GM12865 (cell line): ENCODE measurements around the gene BRD1.

ENCODE experiments used
- DNase-seq: peaks from one replicate; pipeline ENCODE4 v3.0.0; 2010; ENCODE audit warnings: low read depth
- H3K4me3 ChIP-seq: 2 replicates; pipeline ENCODE4 v1.5.1; 2011; ENCODE audit warnings: mild to moderate bottlenecking, low read depth, low read length, control low read depth
- TF ChIP-seq, protein P1 (sequence below): IDR thresholded peaks from 2 replicates; pipeline ENCODE4 v1.5.1; 2011; ENCODE audit warnings: low read length, control low read depth, low read depth, inconsistent platforms; ENCODE audit not compliant: insufficient read depth; ENCODE audit errors: missing control alignments

The BRD1 gene

DNA sequence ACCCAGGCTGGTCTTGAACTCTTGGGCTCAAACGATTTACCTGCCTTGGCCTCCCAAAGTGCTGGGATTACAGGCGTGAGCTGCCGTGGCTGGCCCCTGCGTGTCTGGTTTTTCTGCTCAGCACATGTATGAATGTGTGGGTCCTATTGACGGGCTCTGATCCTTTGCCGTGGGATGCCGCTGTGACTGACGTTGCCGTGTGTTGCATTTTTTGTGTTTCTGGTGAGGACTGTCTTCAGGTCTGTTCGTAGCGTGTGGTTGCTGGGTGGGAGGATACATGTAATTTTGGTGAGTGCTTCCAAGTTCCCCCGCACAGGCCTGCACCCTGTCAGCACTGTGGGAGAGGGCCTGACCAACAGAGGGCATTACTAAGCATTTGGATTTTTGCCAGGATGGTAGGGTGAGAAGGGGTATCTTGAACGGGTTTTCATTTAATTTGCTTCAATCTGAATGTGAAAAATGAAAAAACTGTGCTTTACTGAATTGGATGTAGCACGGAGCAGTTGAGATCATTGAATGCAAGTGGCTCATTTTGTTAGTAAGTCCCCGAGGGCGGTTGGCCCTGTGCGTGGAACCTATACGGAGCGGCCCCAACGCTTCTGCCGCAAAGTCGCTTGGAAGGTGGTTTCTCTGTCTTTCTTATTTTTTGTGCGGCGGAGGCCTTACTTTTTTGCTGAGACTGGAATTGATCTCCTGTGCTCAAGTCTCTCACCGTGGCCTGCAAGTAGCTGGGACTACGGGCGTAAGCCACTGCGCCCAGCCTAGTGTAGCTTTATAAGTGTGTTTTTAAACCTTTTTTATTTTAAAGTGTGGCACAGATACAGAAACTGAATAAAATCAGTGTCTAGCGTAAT, 34.2 kb upstream of the BRD1 start:
- DNase-seq: no peak
- H3K4me3 ChIP-seq: no peak overlapping the region
- TF ChIP-seq, protein P1, sequence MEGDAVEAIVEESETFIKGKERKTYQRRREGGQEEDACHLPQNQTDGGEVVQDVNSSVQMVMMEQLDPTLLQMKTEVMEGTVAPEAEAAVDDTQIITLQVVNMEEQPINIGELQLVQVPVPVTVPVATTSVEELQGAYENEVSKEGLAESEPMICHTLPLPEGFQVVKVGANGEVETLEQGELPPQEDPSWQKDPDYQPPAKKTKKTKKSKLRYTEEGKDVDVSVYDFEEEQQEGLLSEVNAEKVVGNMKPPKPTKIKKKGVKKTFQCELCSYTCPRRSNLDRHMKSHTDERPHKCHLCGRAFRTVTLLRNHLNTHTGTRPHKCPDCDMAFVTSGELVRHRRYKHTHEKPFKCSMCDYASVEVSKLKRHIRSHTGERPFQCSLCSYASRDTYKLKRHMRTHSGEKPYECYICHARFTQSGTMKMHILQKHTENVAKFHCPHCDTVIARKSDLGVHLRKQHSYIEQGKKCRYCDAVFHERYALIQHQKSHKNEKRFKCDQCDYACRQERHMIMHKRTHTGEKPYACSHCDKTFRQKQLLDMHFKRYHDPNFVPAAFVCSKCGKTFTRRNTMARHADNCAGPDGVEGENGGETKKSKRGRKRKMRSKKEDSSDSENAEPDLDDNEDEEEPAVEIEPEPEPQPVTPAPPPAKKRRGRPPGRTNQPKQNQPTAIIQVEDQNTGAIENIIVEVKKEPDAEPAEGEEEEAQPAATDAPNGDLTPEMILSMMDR: no peak

DNA sequence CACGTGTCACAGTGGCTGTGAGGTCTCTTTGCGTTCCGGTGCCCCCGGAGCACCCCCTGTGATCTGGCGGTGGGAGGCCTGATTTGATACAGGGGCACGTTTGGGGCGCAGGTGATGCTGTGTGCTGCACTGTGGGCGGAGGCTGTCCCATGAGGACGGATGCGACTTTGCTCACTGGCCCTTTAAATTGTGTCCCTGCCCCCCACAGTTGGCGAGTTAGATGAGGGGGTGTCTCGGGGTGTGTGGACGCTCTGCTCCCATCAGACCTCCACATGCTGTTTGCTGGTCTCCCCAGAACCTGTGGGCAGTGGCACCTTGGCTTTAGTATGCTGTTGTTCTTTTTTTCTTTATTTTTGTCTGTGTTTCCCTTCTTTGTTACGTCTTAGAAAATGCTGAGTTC, 31.2 kb upstream of the BRD1 start:
- TF ChIP-seq, protein P1: no peak
- no peak for DNase-seq
- H3K4me3 ChIP-seq: no peak overlapping the region

DNA sequence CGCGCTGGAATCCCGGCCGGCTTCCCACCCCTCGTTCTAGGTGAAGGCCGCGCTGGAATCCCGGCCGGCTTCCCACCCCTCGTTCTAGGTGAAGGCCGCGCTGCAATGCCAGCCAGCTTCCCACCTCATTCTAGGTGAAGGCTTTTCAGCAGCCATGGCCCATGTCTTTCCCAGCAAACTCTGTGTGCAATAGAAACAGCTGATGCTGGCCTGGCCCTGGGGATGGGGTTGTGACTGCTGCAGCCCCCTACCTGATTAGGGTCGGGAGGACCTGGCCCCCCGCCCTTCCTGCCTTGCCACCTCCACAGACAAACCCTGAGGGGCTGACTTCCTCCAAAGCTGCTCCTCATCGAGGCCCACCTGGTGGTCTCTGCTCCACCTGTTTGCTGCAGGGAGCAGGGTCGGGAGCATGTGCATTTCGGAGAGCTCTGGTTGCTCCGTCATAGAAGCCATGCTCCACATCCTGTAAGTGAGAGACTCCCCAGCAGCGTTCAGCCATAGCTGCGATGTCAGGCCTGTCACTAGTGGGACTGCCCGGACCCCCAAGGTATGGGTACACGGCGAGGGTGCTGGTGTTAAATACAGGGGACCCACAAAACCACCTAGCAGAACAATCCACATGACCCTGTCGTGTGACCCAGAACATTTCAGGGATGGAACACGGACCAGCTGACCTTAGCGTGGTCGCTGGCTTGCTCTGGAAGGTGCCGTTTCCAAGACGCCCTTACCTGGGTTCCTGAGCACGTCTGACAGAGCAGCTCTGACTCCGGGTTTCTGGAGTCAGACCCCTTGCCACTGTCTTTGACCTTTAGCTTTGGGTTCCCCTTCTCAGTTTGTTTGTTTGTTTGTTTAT, 29.3 kb upstream of the BRD1 start:
- H3K4me3 ChIP-seq: no peak overlapping the region
- TF ChIP-seq, protein P1: no peak
- DNase-seq: no peak

DNA sequence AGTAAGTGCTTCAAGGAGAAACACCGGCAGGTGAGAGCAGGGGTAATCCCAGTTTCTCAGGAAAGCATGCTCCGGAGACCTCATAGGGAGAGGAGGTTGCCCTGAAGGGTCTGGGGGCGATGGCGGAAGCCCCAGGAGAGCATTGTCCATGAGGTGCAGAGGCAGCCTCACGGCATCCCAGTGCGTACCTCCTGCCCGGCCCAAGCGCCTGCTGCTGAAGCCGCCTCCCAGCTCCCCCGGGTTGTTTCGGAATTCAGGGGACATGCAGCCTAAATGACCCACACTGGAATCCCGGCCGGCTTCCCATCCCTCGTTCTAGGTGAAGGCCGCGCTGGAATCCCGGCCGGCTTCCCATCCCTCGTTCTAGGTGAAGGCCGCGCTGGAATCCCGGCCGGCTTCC, 28.7 kb upstream of the BRD1 start:
- no peak overlapping the region for H3K4me3 ChIP-seq
- TF ChIP-seq, protein P1: no peak
- DNase-seq: no peak

DNA sequence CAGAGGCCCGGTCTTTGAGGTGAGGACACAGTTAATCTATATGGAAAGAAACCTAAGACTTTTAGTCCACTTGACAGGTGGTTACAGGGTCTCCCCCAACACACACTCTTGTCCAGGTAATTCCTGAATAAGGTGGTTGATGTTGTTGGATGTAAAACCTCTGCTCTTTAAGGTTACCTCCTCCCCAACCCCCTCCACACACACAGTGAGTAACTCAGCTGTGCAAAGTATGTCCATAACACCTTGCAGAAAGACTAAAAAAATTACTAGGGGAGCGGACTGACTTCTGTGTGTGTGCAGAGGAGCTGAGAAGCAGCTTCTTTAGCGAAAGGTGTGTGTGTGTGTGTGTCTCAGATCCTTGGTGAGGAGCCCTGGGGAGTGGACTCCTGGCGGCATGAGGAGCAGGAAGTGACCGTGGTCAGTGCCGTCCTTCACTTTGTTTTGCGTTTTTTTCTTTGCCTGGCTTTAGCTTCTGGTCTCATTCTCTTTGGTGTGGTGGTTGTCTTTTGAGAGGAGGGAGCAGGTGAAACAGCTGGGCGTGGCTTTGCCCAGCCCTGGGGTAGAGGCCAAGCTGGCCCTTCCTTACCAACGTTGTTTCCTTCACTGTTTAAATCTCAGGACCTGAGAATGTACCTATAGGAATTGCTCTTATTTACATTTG, 27.7 kb upstream of the BRD1 start:
- TF ChIP-seq, protein P1: no peak
- H3K4me3 ChIP-seq: peak overlapping the region; percentile 65
- DNase-seq: peak; percentile 14

DNA sequence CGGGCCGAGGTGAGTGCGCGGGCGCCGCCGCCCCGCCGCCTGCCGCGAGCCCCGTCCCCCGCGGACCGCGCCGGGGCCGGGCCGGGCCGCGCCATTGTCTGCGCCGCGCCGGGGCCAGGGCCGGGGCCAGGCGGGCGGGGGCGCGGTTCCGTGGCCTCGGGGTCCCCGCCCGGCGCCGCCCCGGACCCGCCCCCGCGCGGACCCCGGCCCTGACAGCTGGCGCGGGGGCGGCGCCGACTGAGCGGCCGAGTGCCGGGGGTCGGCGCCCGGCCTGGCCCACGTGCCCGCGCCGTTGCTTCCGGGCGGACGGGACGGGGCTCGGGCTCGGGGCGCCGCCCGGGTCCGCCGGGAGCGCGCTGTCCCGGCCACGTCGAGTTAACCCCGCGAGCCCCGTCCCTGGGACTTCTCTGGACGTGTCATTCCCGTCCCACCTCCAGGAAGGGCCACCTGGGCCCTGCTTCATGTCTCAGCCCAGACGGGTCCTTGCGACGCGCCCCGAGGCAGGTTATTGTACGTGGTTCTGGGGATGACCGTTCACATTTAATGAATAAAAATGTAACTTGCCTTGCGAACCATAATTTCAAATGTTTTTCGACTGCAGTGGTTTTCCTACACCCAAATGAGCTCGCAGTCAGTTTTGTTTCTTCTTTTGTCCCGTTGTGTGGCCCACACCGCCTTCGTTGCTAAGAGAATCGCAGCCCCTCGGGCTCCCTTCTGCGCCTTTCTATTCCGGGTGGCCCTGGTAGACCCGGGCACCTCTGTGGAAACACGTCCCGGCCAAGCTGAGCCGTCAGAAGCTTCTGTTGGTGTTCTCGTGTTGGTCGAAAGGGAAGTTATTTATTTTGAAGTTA, 26.5 kb upstream of the BRD1 start:
- H3K4me3 ChIP-seq: peak overlapping the region; percentile 65
- DNase-seq: peak; percentile 44
- TF ChIP-seq, protein P1: no peak
